WTC11 (cell line): ENCODE data around the gene CCDC57. TPM values are rescaled to one million over a fixed set of nuclear protein-coding genes. Genes with fewer than 3 reads are reported as not detected.
"Not testable (repeated sequence)": the region's sequence is repeated elsewhere in the genome, so short reads cannot be mapped to it uniquely, and the experiment has no call there.

ENCODE experiments used
- ATAC-seq: fragments of 200-7000 bp; cut with Tn5 transposase; 2 replicates; pipeline ENCODE4 v1.10.0; 2021; ENCODE audit warnings: mild to moderate bottlenecking, moderate library complexity
- CTCF ChIA-PET: fragments of 300-600 bp; sonication (Branson Sonifier 250); formaldehyde crosslinking; loops from one replicate; lab custom pipeline; 2021; ENCODE audit warnings: antibody characterized with exemption; lab: Charles Lee
- POLR2A ChIA-PET: fragments of 350-600 bp; sonication (Branson Sonifier 250); formaldehyde crosslinking; loops from one replicate; lab custom pipeline; 2021; ENCODE audit warnings: antibody characterized with exemption; lab: Charles Lee
- DNase-seq: peaks from one replicate; pipeline ENCODE4 v3.0.0; 2021; ENCODE audit warnings: low spot score
- H3K27ac Mint-ChIP-seq: 2 replicates; pipeline ENCODE4 v1.8.0; 2021; ENCODE audit warnings: mixed read lengths
- H3K27me3 Mint-ChIP-seq: 2 replicates; pipeline ENCODE4 v1.8.0; 2021; ENCODE audit warnings: low read depth, mild to moderate bottlenecking, moderate library complexity, mixed read lengths
- H3K36me3 Mint-ChIP-seq: 2 replicates; pipeline ENCODE4 v1.8.0; 2021; ENCODE audit warnings: mixed read lengths
- H3K4me1 Mint-ChIP-seq: 2 replicates; pipeline ENCODE4 v1.8.0; 2022; ENCODE audit warnings: mixed read lengths
- H3K4me3 Mint-ChIP-seq: 2 replicates; pipeline ENCODE4 v1.8.0; 2021; ENCODE audit warnings: mild to moderate bottlenecking, moderate library complexity, mixed read lengths
- H3K9me3 Mint-ChIP-seq: 2 replicates; pipeline ENCODE4 v1.8.0; 2021; ENCODE audit warnings: mixed read lengths
- ATF1 ChIP-seq: sonication (generic); formaldehyde crosslinking; IDR thresholded peaks from 2 replicates; pipeline ENCODE4 v1.8.1; 2023; ENCODE audit warnings: mild to moderate bottlenecking, moderate library complexity, missing genetic modification reagents
- ERG ChIP-seq: fragments of 250-450 bp; sonication (Bioruptor Pico); IDR thresholded peaks from 2 replicates; pipeline ENCODE4 v1.8.0; 2021; ENCODE audit warnings: mild to moderate bottlenecking
- ETV6 ChIP-seq: sonication (generic); formaldehyde crosslinking; IDR thresholded peaks from 2 replicates; pipeline ENCODE4 v1.8.1; 2022; ENCODE audit warnings: mild to moderate bottlenecking, missing genetic modification reagents
- GRHL2 ChIP-seq: fragments of 250-450 bp; sonication (Bioruptor Pico); IDR thresholded peaks from 2 replicates; pipeline ENCODE4 v1.8.0; 2022; ENCODE audit warnings: mild to moderate bottlenecking, moderate library complexity; ENCODE audit not compliant: insufficient replicate concordance, severe bottlenecking
- HMGA2 ChIP-seq: fragments of 250-450 bp; sonication (Bioruptor Pico); IDR thresholded peaks from 2 replicates; pipeline ENCODE4 v1.4.0; 2021; ENCODE audit warnings: mild to moderate bottlenecking, moderate library complexity
- IRF1 ChIP-seq: sonication (generic); formaldehyde crosslinking; IDR thresholded peaks from 2 replicates; pipeline ENCODE4 v1.8.0; 2023; ENCODE audit warnings: missing genetic modification reagents
- MLX ChIP-seq: sonication (generic); formaldehyde crosslinking; IDR thresholded peaks from 2 replicates; pipeline ENCODE4 v1.8.1; 2023; ENCODE audit warnings: mild to moderate bottlenecking, missing genetic modification reagents, moderate library complexity
- MYBL2 ChIP-seq: sonication (generic); formaldehyde crosslinking; IDR thresholded peaks from 2 replicates; pipeline ENCODE4 v1.8.1; 2023; ENCODE audit warnings: mild to moderate bottlenecking, moderate library complexity, missing genetic modification reagents
- NR3C1 ChIP-seq: sonication (generic); formaldehyde crosslinking; conservative IDR thresholded peaks from 2 replicates; pipeline ENCODE4 v1.8.1; 2023; ENCODE audit warnings: low read depth, mild to moderate bottlenecking, missing genetic modification reagents
- PRRX2 ChIP-seq: fragments of 250-450 bp; sonication (Bioruptor Pico); IDR thresholded peaks from 2 replicates; pipeline ENCODE4 v1.8.0; 2021; ENCODE audit warnings: mild to moderate bottlenecking
- TP53 ChIP-seq: sonication (generic); formaldehyde crosslinking; IDR thresholded peaks from 2 replicates; pipeline ENCODE4 v1.8.1; 2023; ENCODE audit warnings: mild to moderate bottlenecking, missing genetic modification reagents
- USF1 ChIP-seq: sonication (generic); formaldehyde crosslinking; IDR thresholded peaks from 2 replicates; pipeline ENCODE4 v1.8.0; 2022; ENCODE audit warnings: mild to moderate bottlenecking, missing genetic modification reagents
- ZNF219 ChIP-seq: sonication (generic); formaldehyde crosslinking; IDR thresholded peaks from 2 replicates; pipeline ENCODE4 v1.8.0; 2023; ENCODE audit warnings: missing genetic modification reagents, mild to moderate bottlenecking, borderline replicate concordance
- ZNF281 ChIP-seq: sonication (generic); formaldehyde crosslinking; IDR thresholded peaks from 2 replicates; pipeline ENCODE4 v1.8.0; 2023; ENCODE audit warnings: mild to moderate bottlenecking, missing genetic modification reagents
- ZNF671 ChIP-seq: fragments of 250-450 bp; sonication (Bioruptor Pico); IDR thresholded peaks from 2 replicates; pipeline ENCODE4 v1.8.0; 2021; ENCODE audit warnings: mild to moderate bottlenecking
- total RNA-seq: library from RNA; stranded (reverse); gene quantifications from 3 replicates; pipeline ENCODE4 v1.2.3, GENCODE V29; 2021
- TF ChIP-seq, protein P1 (sequence below): sonication (generic); formaldehyde crosslinking; conservative IDR thresholded peaks from 2 replicates; pipeline ENCODE4 v1.8.1; 2022; ENCODE audit warnings: mild to moderate bottlenecking, missing genetic modification reagents
- TF ChIP-seq, protein P2 (sequence below): fragments of 250-450 bp; sonication (Bioruptor Pico); IDR thresholded peaks from 2 replicates; pipeline ENCODE4 v2.1.2; 2022; ENCODE audit warnings: mild to moderate bottlenecking, moderate library complexity

The CCDC57 gene
- total RNA-seq, 1 experiment from 2014 or later = 20.0 TPM

GRCh38 chr17:82212331-82213250 lies at the start of gene CCDC57 (continued):
- TF ChIP-seq ZNF281 (CRISPR knock-in tag) (peak; percentile 18; the same call in 1 of the 2 replicates), MYBL2 (CRISPR knock-in tag) (peak; percentile 28; the same call in 1 of the 2 replicates)

- ATAC-seq (no peak), DNase-seq (no peak)
- ChIA-PET POLR2A (no interaction called here), CTCF (interaction anchor here (1.4 kb wide), 1 partner anchor 18 kb away, joined by 4 read pairs; no protein-coding TSS in a partner anchor)
- peaks cover 94% of the 10 kb centered on the region for H3K36me3 Mint-ChIP-seq
- H3K4me3 Mint-ChIP-seq = no peak overlapping the region
- no peak overlapping the region for H3K27ac Mint-ChIP-seq
- H3K9me3 Mint-ChIP-seq = peaks cover 10% of the 10 kb centered on the region
- no peak for TF ChIP-seq ATF1
- no peak for TF ChIP-seq USF1 (CRISPR knock-in tag)
- TF ChIP-seq, protein P1, sequence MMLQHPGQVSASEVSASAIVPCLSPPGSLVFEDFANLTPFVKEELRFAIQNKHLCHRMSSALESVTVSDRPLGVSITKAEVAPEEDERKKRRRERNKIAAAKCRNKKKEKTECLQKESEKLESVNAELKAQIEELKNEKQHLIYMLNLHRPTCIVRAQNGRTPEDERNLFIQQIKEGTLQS (CRISPR knock-in tag) = no peak
- no peak for TF ChIP-seq HMGA2 (CRISPR knock-in tag)
- no peak for TF ChIP-seq TP53 (CRISPR knock-in tag)
- no peaks in the 10 kb centered on the region for H3K27me3 Mint-ChIP-seq
- H3K4me1 Mint-ChIP-seq = no peaks in the 10 kb centered on the region; the same call in 1 of the 2 replicates
Measured at GRCh38 chr17:82262344-82262743, 49.7 kb upstream of the CCDC57 start.

- ATAC-seq, CTCF ChIA-PET, POLR2A ChIA-PET, DNase-seq, H3K4me3 Mint-ChIP-seq, H3K27ac Mint-ChIP-seq, H3K4me1 Mint-ChIP-seq, H3K27me3 Mint-ChIP-seq: not testable (repeated sequence)
- Mint-ChIP-seq H3K36me3 (peaks cover 97% of the 10 kb centered on the region), H3K9me3 (peaks cover 15% of the 10 kb centered on the region)
Measured at GRCh38 chr17:82259972-82260961, 47.6 kb upstream of the CCDC57 start.

- H3K36me3 Mint-ChIP-seq = peaks cover 82% of the 10 kb centered on the region
- ATAC-seq (no peak), DNase-seq (no peak)
- H3K4me3 Mint-ChIP-seq = no peak overlapping the region
- H3K27me3 Mint-ChIP-seq = no peaks in the 10 kb centered on the region
- no peaks in the 10 kb centered on the region for H3K4me1 Mint-ChIP-seq
- no peak overlapping the region; the same call in 1 of the 2 replicates for H3K27ac Mint-ChIP-seq
- ChIA-PET CTCF (interaction anchor here (0.7 kb wide), 1 partner anchor 22 kb away, joined by 4 read pairs; no protein-coding TSS in a partner anchor), POLR2A (no interaction called here)
- peaks cover 15% of the 10 kb centered on the region for H3K9me3 Mint-ChIP-seq
- TF ChIP-seq NR3C1 (CRISPR knock-in tag) (no peak), ZNF671 (no peak), IRF1 (CRISPR knock-in tag) (no peak), ETV6 (CRISPR knock-in tag) (no peak), ERG (no peak), MLX (CRISPR knock-in tag) (no peak), ZNF219 (CRISPR knock-in tag) (no peak), GRHL2 (no peak), PRRX2 (no peak)
- TF ChIP-seq, protein P2, sequence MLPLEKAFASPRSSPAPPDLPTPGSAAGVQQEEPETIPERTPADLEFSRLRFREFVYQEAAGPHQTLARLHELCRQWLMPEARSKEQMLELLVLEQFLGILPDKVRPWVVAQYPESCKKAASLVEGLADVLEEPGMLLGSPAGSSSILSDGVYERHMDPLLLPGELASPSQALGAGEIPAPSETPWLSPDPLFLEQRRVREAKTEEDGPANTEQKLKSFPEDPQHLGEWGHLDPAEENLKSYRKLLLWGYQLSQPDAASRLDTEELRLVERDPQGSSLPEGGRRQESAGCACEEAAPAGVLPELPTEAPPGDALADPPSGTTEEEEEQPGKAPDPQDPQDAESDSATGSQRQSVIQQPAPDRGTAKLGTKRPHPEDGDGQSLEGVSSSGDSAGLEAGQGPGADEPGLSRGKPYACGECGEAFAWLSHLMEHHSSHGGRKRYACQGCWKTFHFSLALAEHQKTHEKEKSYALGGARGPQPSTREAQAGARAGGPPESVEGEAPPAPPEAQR (CRISPR knock-in tag) = no peak
Measured at GRCh38 chr17:82258555-82258954, 45.9 kb upstream of the CCDC57 start.
